ENCODE measurements around the gene FBXW5.

- TF ChIP-seq CTCF (IDR thresholded peaks at IDR 0.05 in 4 of 5, conservative IDR thresholded peaks at IDR 0.05 in 1 of 5) (no peak), POLR2A (IDR thresholded peaks at IDR 0.05) (no peak)
These were observed 22.0 kb downstream of the FBXW5 start for GRCh38 chr9:136922540-136922939.
